SH-SY5Y (cell line): Measurements from ENCODE around the gene CARD11.

ENCODE experiments used
- GATA2 ChIP-seq: IDR thresholded peaks from 2 replicates; pipeline ENCODE4 v1.6.1; 2011; ENCODE audit warnings: mild to moderate bottlenecking, low read depth, low read length
- GATA3 ChIP-seq: IDR thresholded peaks from 2 replicates; pipeline ENCODE4 v1.6.1; 2011; ENCODE audit warnings: low read depth, mild to moderate bottlenecking, low read length, moderate library complexity

DNA sequence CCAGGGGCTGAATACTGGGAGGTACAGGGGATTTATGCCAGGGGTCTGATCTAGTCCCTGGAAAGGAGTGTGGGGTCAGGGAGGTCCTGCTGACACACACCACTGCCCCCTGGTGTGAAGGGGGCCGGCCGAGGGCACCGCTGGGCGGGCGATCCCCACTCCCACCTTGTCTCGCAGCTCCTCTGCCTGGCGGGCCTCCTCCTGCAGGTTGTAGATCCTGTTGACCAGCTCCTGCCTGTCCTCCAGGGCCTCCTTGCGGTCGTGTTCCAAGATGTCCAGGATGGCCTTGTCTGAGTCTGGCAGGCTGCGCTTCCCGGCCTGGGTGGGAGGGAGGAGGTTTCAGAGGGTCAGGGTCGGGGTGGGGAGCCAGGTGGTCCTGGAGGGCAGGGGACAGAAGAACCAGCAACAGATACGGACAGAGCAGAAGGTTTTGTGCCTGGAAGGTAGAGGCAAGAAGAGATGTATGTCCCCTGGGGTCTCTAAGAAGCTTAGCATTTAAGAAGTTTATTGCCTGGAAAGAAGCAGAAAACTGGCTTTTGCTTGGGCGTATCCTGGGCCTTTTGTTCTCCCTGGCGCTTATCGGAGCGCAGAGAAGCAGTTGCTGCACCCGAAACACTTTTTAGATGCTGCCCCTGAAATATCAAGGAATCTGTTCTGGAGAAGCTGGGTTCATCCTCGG is 105.0 kb downstream of the CARD11 start:
- no peak for TF ChIP-seq GATA2
- no peak for TF ChIP-seq GATA3
